Natural killer cell treated with Interleukin-12 subunit alpha and Interleukin-12 subunit beta and Interleukin-15 and Interleukin-18, amount 100 ng/mL, for 72 hours (primary cell): ENCODE measurements around the gene INPP5E. TPM values are rescaled to one million over a fixed set of nuclear protein-coding genes. Genes with fewer than 3 reads are reported as not detected.
"Not testable (repeated sequence)": the region's sequence is repeated elsewhere in the genome, so short reads cannot be mapped to it uniquely, and the experiment has no call there.

Experiments
- ATAC-seq, 2 donors: fragments of 150-1000 bp; cut with Tn5 transposase in 1 of 2; sonication (Bioruptor Pico), chemical (Tn5 transposase) in 1 of 2; 2 replicates each; pipeline ENCODE4 v1.10.0; 2021
- DNase-seq: peaks from one replicate; pipeline ENCODE4 v3.0.0; 2022; ENCODE audit warnings: low spot score
- H3K27ac Mint-ChIP-seq, 2 donors: 1 replicate in 1 of 2; 2 replicates in 1 of 2; pipeline ENCODE4 v1.8.0; 2022; ENCODE audit warnings: mixed read lengths in 2 of 2, mild to moderate bottlenecking in 1 of 2, moderate library complexity in 1 of 2
- H3K27me3 Mint-ChIP-seq, 2 donors: 1 replicate in 1 of 2; 2 replicates in 1 of 2; pipeline ENCODE4 v1.8.0; 2022; ENCODE audit warnings: mixed read lengths in 2 of 2
- H3K36me3 Mint-ChIP-seq: one replicate; pipeline ENCODE4 v1.8.0; 2022; ENCODE audit warnings: mixed read lengths
- H3K4me1 Mint-ChIP-seq, 2 donors: 1 replicate in 1 of 2; 2 replicates in 1 of 2; pipeline ENCODE4 v1.8.0; 2022; ENCODE audit warnings: low read depth in 2 of 2, mixed read lengths in 2 of 2, mild to moderate bottlenecking in 1 of 2
- H3K4me3 Mint-ChIP-seq: one replicate; pipeline ENCODE4 v1.8.0; 2022; ENCODE audit warnings: mixed read lengths
- H3K9me3 Mint-ChIP-seq: 2 replicates; pipeline ENCODE4 v1.8.0; 2022; ENCODE audit warnings: mixed read lengths
- total RNA-seq, 2 donors: library from RNA; stranded (reverse); gene quantifications; one replicate each; pipeline ENCODE4 v1.2.3, GENCODE V29; 2022

INPP5E gene
- total RNA-seq, 2 donors from 2014 or later: 10.4 to 18.1 TPM

GRCh38 chr9:136433849-136434579, 5.6 kb downstream of the INPP5E start:
- DNase-seq (no peak), ATAC-seq (no peak)
- peaks cover 11 to 20% of the 10 kb centered on the region in 2 donors for H3K4me1 Mint-ChIP-seq
- no peaks in the 10 kb centered on the region for H3K9me3 Mint-ChIP-seq
- no peaks in the 10 kb centered on the region for H3K36me3 Mint-ChIP-seq
- H3K4me3 Mint-ChIP-seq: no peak overlapping the region
- H3K27me3 Mint-ChIP-seq: no peaks in the 10 kb centered on the region
- H3K27ac Mint-ChIP-seq: no peak overlapping the region

DNA sequence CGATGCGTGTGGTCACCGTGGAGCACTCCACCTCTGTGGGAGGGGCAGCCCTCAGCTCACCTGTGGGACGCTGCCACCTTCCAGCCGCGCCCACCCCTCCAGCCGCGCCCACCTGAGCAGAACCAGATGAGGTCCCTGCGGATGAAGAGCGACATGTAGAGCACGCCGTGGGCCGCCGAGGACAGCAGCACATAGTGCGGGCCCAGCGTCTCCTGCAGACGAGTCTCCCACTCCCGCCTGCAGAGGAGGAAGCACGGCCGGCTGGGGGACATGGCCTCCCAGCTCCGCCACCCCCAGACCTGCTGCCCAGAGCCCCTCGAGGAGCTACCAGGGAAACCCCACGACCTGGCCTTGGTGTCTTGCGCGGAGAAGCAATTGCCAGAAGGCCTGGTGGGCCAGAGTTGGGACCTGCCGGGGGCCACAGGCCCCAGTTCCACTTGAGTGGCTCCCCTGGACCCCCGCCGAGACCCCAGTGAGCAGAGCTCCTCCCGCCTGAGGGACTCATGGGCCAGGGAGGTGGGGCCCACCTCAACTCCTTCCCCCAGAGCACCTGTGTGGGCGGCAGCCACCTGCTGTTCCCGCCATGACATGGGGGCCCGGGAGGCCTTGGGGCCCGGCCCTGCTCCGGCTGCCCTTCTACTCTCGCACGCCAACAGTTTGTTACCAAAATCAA, 6.5 kb downstream of the INPP5E start:
- DNase-seq (no peak), ATAC-seq (no peak)
- no peak overlapping the region for H3K4me3 Mint-ChIP-seq
- peaks cover 11 to 17% of the 10 kb centered on the region in 2 donors for H3K4me1 Mint-ChIP-seq
- H3K27me3 Mint-ChIP-seq: no peaks in the 10 kb centered on the region
- no peak overlapping the region for H3K27ac Mint-ChIP-seq
- H3K36me3 Mint-ChIP-seq: no peaks in the 10 kb centered on the region
- H3K9me3 Mint-ChIP-seq: no peaks in the 10 kb centered on the region

DNA sequence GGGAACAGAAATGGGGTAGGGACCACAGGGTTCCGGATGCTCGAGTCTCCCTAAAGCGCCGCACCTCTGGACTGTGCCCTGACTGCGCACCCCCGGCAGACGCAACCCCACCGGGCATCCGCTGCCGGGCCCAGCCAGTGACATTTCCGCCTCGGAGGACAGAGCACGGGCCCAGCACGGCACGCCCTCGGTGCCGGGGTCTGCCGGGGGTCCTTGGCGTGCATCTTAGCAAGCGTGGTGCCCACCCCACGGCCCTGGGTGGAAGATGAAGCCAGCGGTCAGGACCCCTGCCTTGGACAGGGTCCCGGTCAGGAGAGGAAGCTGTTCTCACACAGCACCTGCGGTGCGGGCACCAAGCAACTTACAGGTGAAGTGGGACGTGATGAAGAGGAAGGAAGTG, 7.1 kb downstream of the INPP5E start:
- Mint-ChIP-seq H3K27ac (no peak overlapping the region), H3K36me3 (no peaks in the 10 kb centered on the region), H3K4me1 (peaks cover 11 to 15% of the 10 kb centered on the region in 2 donors), H3K9me3 (no peaks in the 10 kb centered on the region), H3K27me3 (no peaks in the 10 kb centered on the region), H3K4me3 (no peak overlapping the region)
- DNase-seq (no peak), ATAC-seq (no peak)

GRCh38 chr9:136431782-136432350, 7.8 kb downstream of the INPP5E start:
- no peaks in the 10 kb centered on the region for H3K36me3 Mint-ChIP-seq
- H3K4me1 Mint-ChIP-seq: peaks cover 4 to 11% of the 10 kb centered on the region in 2 donors
- H3K9me3 Mint-ChIP-seq: no peaks in the 10 kb centered on the region
- no peaks in the 10 kb centered on the region for H3K27me3 Mint-ChIP-seq
- DNase-seq: no peak
- H3K4me3 Mint-ChIP-seq: no peak overlapping the region
- no peak for ATAC-seq
- no peak overlapping the region for H3K27ac Mint-ChIP-seq

GRCh38 chr9:136430588-136431234, 8.9 kb downstream of the INPP5E start:
- ATAC-seq (no peak), DNase-seq (no peak)
- peaks cover 0 to 3% of the 10 kb centered on the region in 2 donors for H3K4me1 Mint-ChIP-seq

GRCh38 chr9:136429683-136430491, 9.8 kb downstream of the INPP5E start:
- H3K9me3 Mint-ChIP-seq: no peaks in the 10 kb centered on the region
- peaks cover 0 to 3% of the 10 kb centered on the region in 2 donors for H3K4me1 Mint-ChIP-seq
- H3K4me3 Mint-ChIP-seq: no peak overlapping the region
- no peaks in the 10 kb centered on the region for H3K36me3 Mint-ChIP-seq
- DNase-seq (no peak), ATAC-seq (no peak)
- H3K27ac Mint-ChIP-seq: no peak overlapping the region
- H3K27me3 Mint-ChIP-seq: no peaks in the 10 kb centered on the region

More at GRCh38 chr9:136430588-136431234, 8.9 kb downstream of the INPP5E start:
- H3K4me3 Mint-ChIP-seq: no peak overlapping the region
- no peak overlapping the region for H3K27ac Mint-ChIP-seq
- no peaks in the 10 kb centered on the region for H3K27me3 Mint-ChIP-seq
- H3K36me3 Mint-ChIP-seq: no peaks in the 10 kb centered on the region
- no peaks in the 10 kb centered on the region for H3K9me3 Mint-ChIP-seq

DNA sequence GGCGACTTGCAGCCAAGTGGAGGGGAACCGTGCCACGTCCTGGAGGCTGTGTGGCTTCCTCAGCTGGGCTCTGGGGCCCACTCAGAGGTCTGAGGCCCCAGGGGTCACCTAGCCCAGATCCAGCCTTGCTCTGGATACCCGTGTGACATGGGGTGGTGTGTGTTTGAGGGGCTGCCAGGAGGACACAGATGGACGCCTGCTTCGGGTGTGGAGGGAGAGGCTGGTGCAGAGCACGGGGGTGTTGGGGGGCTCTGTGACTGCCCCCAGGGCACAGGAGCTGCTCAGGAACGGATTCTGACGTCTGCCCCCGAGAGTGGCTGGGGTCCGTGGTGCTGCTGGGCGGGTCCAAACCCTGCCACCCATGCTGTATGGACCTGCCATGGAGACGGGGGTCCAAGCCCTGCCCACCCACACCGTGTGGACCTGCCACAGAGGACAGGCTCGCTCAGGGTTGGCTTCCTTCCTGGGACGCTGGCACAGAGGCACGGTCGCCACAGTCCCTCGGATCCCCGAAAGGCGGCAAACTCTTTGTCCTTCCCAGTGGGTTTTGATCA, 10.5 kb downstream of the INPP5E start:
- H3K36me3 Mint-ChIP-seq: no peaks in the 10 kb centered on the region
- H3K27me3 Mint-ChIP-seq: no peaks in the 10 kb centered on the region
- H3K4me3 Mint-ChIP-seq: no peak overlapping the region
- ATAC-seq: peak in 1 of 2 donors; percentile 18
- H3K4me1 Mint-ChIP-seq: peaks cover 0 to 3% of the 10 kb centered on the region in 2 donors
- H3K9me3 Mint-ChIP-seq: no peaks in the 10 kb centered on the region
- no peak for DNase-seq
- H3K27ac Mint-ChIP-seq: no peak overlapping the region

DNA sequence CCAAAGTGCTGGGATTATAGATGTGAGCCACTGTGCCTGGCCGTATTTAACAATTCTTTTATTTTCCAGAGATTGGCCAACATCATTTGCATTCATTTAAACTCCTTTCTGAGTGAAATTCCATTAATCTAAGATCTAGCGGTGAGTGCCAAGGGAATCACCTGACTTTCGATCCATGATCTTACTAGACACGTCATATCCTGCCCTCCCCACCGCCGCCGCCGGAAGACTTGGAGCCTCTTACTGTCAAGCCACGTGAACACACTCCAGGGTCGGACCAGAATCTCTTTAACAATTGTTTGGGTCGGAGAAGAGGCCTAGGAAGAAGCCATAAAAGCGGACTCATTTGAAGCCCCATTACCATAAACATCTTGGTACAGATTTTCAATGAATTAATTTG, 12.9 kb downstream of the INPP5E start:
- Mint-ChIP-seq H3K27ac (no peak overlapping the region), H3K27me3 (no peaks in the 10 kb centered on the region), H3K9me3 (no peaks in the 10 kb centered on the region), H3K4me1 (no peaks in the 10 kb centered on the region), H3K36me3 (no peaks in the 10 kb centered on the region), H3K4me3 (no peak overlapping the region)
- DNase-seq (no peak), ATAC-seq (no peak)

DNA sequence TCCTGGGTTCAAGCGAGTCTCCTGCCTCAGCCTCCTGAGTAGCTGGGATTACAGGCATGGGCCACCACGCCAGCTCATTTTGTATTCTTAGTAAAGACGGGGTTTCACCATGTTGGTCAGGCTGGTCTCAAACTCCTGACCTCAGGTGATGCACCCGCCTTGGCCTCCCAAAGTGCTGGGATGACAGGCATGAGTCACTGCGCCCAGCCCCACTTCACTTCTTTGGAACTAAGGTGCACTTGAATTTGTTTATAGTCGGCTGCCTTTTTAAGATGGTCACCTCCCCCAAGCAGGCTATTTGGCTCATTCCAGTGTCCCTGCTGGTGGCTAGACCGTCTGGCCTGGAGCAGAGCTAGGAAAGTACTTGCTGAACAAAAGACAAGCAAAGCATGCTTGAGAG, 14.3 kb downstream of the INPP5E start:
- not testable (repeated sequence) for H3K27ac Mint-ChIP-seq, H3K4me1 Mint-ChIP-seq, ATAC-seq, H3K27me3 Mint-ChIP-seq, H3K4me3 Mint-ChIP-seq, H3K36me3 Mint-ChIP-seq, DNase-seq, H3K9me3 Mint-ChIP-seq

- Mint-ChIP-seq H3K4me1 (no peaks in the 10 kb centered on the region), H3K27ac (no peak overlapping the region), H3K4me3 (no peak overlapping the region), H3K9me3 (no peaks in the 10 kb centered on the region), H3K36me3 (no peaks in the 10 kb centered on the region), H3K27me3 (no peaks in the 10 kb centered on the region)
- no peak for ATAC-seq
- no peak for DNase-seq
Observed at GRCh38 chr9:136424750-136425362, 14.8 kb downstream of the INPP5E start.

- Mint-ChIP-seq H3K27me3 (no peaks in the 10 kb centered on the region), H3K36me3 (no peaks in the 10 kb centered on the region)
Observed at GRCh38 chr9:136423432-136424146, 16.1 kb downstream of the INPP5E start.

DNA sequence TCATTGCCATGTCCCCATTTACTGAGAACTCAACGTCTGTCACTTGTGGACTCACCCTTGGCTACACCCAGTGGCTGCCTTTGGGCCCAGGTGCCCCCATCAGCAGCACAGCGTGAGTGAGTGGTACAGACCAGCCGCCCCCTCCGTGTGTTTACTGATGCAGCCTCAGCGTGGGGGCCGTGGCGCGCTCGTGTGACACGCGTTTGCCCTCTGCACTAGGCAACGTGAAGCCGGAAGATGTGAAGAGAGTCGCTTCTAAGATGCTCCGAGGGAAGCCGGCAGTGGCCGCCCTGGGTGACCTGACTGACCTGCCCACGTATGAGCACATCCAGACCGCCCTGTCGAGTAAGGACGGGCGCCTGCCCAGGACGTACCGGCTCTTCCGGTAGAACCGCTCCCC, 16.8 kb downstream of the INPP5E start:
- no peaks in the 10 kb centered on the region for H3K9me3 Mint-ChIP-seq
- H3K27ac Mint-ChIP-seq: no peak overlapping the region
- no peaks in the 10 kb centered on the region for H3K27me3 Mint-ChIP-seq

More at GRCh38 chr9:136423432-136424146, 16.1 kb downstream of the INPP5E start:
- no peak for ATAC-seq
- no peaks in the 10 kb centered on the region for H3K9me3 Mint-ChIP-seq
- H3K27ac Mint-ChIP-seq: no peak overlapping the region
- H3K4me3 Mint-ChIP-seq: no peak overlapping the region
- no peak for DNase-seq
- no peaks in the 10 kb centered on the region for H3K4me1 Mint-ChIP-seq

More for the DNA sequence above, 16.8 kb downstream of the INPP5E start:
- no peaks in the 10 kb centered on the region for H3K36me3 Mint-ChIP-seq
- peak in 1 of 2 donors; percentile 34 for ATAC-seq
- H3K4me3 Mint-ChIP-seq: no peak overlapping the region
- no peak for DNase-seq
- H3K4me1 Mint-ChIP-seq: no peaks in the 10 kb centered on the region
